Panc1 (cell line): ENCODE measurements around the gene PHLDB1. TPM values are rescaled to one million over a fixed set of nuclear protein-coding genes. Genes with fewer than 3 reads are reported as not detected.

Source experiments
- ATAC-seq: fragments of 200-7000 bp; cut with Tn5 transposase; 2 replicates; pipeline ENCODE4 v1.9.1; 2020; ENCODE audit warnings: mild to moderate bottlenecking, moderate library complexity
- BruUV-seq: library from RNA; stranded (reverse); fragments of 400-500 nt; replicated peaks from 2 replicates; lab custom pipeline; 2021; lab: Mats Ljungman, UMichigan
- CTCF ChIA-PET: fragments of 300-600 bp; sonication (Branson Sonifier 250); formaldehyde crosslinking; loops from one replicate; lab custom pipeline; 2022; ENCODE audit warnings: antibody characterized with exemption; lab: Charles Lee
- POLR2A ChIA-PET: fragments of 300-600 bp; sonication (Branson Sonifier 250); formaldehyde crosslinking; loops from one replicate; lab custom pipeline; 2022; ENCODE audit warnings: antibody characterized with exemption; lab: Charles Lee
- DNase-seq: peaks from one replicate; pipeline ENCODE4 v3.0.0-alpha.2; 2010; ENCODE audit warnings: low read depth, low spot score
- H3K27ac ChIP-seq: 2 replicates; pipeline ENCODE4 v1.5.1; 2011; ENCODE audit warnings: mild to moderate bottlenecking, low read length, inconsistent platforms
- H3K27me3 ChIP-seq: fragments of 200-500 bp; sonication (Bioruptor generic); 2 replicates; pipeline ENCODE4 v1.6.0; 2014; ENCODE audit warnings: low read length, inconsistent platforms; ENCODE audit not compliant: control insufficient read depth, insufficient read depth
- H3K36me3 ChIP-seq: fragments of 200-500 bp; sonication (Bioruptor generic); 2 replicates; pipeline ENCODE4 v1.5.1; 2014; ENCODE audit warnings: inconsistent platforms, mild to moderate bottlenecking, low read length, moderate library complexity; ENCODE audit not compliant: control insufficient read depth, insufficient read depth
- H3K4me1 ChIP-seq: 2 replicates; pipeline ENCODE4 v1.5.1; 2011; ENCODE audit warnings: inconsistent platforms, mild to moderate bottlenecking, low read length, moderate library complexity; ENCODE audit not compliant: control insufficient read depth, insufficient read depth
- H3K4me3 ChIP-seq, 2 experiments: 2 replicates each; pipeline ENCODE4 v1.5.1; 2011 to 2012; ENCODE audit warnings: low read depth in 2 of 2, low read length in 2 of 2, mild to moderate bottlenecking in 2 of 2, inconsistent platforms in 1 of 2, moderate library complexity in 1 of 2
- H3K9me3 ChIP-seq: fragments of 200-500 bp; sonication (Bioruptor generic); 2 replicates; pipeline ENCODE4 v1.5.1; 2014; ENCODE audit warnings: low read depth, mild to moderate bottlenecking, inconsistent platforms, low read length, moderate library complexity; ENCODE audit not compliant: control insufficient read depth, insufficient read depth
- CTCF ChIP-seq: fragments of 450-650 bp; IDR thresholded peaks from 2 replicates; pipeline ENCODE4 v1.5.1; 2017; ENCODE audit warnings: mild to moderate bottlenecking
- POLR2AphosphoS5 ChIP-seq: IDR thresholded peaks from 2 replicates; pipeline ENCODE4 v1.6.1; 2012; ENCODE audit warnings: mild to moderate bottlenecking, low read depth, low read length, moderate library complexity
- REST ChIP-seq, 2 experiments: IDR thresholded peaks; 2 replicates each; pipeline ENCODE4 v1.6.1; 2011 to 2012; ENCODE audit warnings: low read depth in 2 of 2, control low read depth in 1 of 2, low read length in 1 of 2, mild to moderate bottlenecking in 1 of 2, moderate library complexity in 1 of 2; ENCODE audit not compliant: insufficient read depth in 1 of 2
- SIN3A ChIP-seq: IDR thresholded peaks from 2 replicates; pipeline ENCODE4 v1.6.1; 2012; ENCODE audit warnings: low read depth, mild to moderate bottlenecking, low read length, moderate library complexity, borderline replicate concordance; ENCODE audit not compliant: insufficient read depth
- TCF7L2 ChIP-seq: IDR thresholded peaks from 2 replicates; pipeline ENCODE4 v1.6.1; 2011; ENCODE audit warnings: mild to moderate bottlenecking, low read depth, low read length, inconsistent platforms
- in situ Hi-C: cut with HindIII; loops from 2 replicates; pipeline ENCODE4 v1.10.0; 2016; ENCODE audit warnings: low sequenced_read_pairs, low pct_unique_long_range_greater_than_20kb
- intact Hi-C: fragments of 100-400 bp; cut with micrococcal nuclease; formaldehyde crosslinking; loops from one replicate; pipeline ENCODE4 v1.10.0; 2022; ENCODE audit not compliant: unreplicated experiment
- total RNA-seq: library from RNA; stranded (reverse); gene quantifications from one replicate; pipeline ENCODE4 v1.2.1, GENCODE V29; 2021; ENCODE audit not compliant: unreplicated experiment

The PHLDB1 gene
- total RNA-seq, 1 experiment from 2014 or later = 97.7 TPM

- no TSS peak for BruUV-seq
- Histone ChIP-seq H3K36me3 (no peaks in the 10 kb centered on the region), H3K9me3 (no peaks in the 10 kb centered on the region), H3K27ac (no peak overlapping the region), H3K4me3 (no peak overlapping the region), H3K4me1 (peaks cover 12% of the 10 kb centered on the region), H3K27me3 (no peaks in the 10 kb centered on the region)
- in situ Hi-C loops = no loop called here
- DNase-seq (no peak), ATAC-seq (no peak)
- TF ChIP-seq POLR2AphosphoS5 = no peak
- no peak for TF ChIP-seq REST (IDR thresholded peaks at IDR 0.05; ENCODE audit: insufficient read depth in 1 of 2, low read depth in 2 of 2, low read length in 1 of 2)
- TF ChIP-seq TCF7L2 = no peak
- TF ChIP-seq CTCF = no peak
- no peak for TF ChIP-seq SIN3A
- intact Hi-C loops = no loop called here
- ChIA-PET CTCF (interaction anchor here (0.6 to 1.4 kb wide), 2 partner anchors 54 to 118 kb away, joined by 4 to 5 read pairs; partner anchors contain the start of gene PHLDB1), POLR2A (no interaction called here)
Measured at GRCh38 chr11:118661425-118662301, 54.2 kb downstream of the PHLDB1 start.

- Histone ChIP-seq H3K9me3 (no peaks in the 10 kb centered on the region), H3K27me3 (no peaks in the 10 kb centered on the region), H3K36me3 (no peaks in the 10 kb centered on the region), H3K4me1 (peaks cover 12% of the 10 kb centered on the region), H3K27ac (no peak overlapping the region), H3K4me3 (no peak overlapping the region)
- ChIA-PET POLR2A (interaction anchor here (0.6 kb wide), 1 partner anchor 528 kb away, joined by 3 read pairs; no protein-coding TSS in a partner anchor), CTCF (interaction anchor here (0.6 kb wide), 1 partner anchor 171 kb away, joined by 3 read pairs; no protein-coding TSS in a partner anchor)
- BruUV-seq = no TSS peak
- intact Hi-C loops (no loop called here), in situ Hi-C loops (no loop called here)
- ATAC-seq = no peak
- no peak for DNase-seq
- TF ChIP-seq TCF7L2 = no peak
- TF ChIP-seq REST (IDR thresholded peaks at IDR 0.05; ENCODE audit: insufficient read depth in 1 of 2, low read depth in 2 of 2, low read length in 1 of 2) = no peak
- no peak for TF ChIP-seq POLR2AphosphoS5
- TF ChIP-seq SIN3A = no peak
- no peak for TF ChIP-seq CTCF
Measured at GRCh38 chr11:118662401-118663271, 55.2 kb downstream of the PHLDB1 start.
